GM21717 (cell line): Measurements from ENCODE around the gene FOXL1.

Source experiments
- ATAC-seq: cut with Tn5 transposase; IDR thresholded peaks from one replicate; pipeline ENCODE4 v1.9.1; 2021; ENCODE audit warnings: mild to moderate bottlenecking, moderate library complexity; ENCODE audit not compliant: unreplicated experiment

FOXL1 gene

DNA sequence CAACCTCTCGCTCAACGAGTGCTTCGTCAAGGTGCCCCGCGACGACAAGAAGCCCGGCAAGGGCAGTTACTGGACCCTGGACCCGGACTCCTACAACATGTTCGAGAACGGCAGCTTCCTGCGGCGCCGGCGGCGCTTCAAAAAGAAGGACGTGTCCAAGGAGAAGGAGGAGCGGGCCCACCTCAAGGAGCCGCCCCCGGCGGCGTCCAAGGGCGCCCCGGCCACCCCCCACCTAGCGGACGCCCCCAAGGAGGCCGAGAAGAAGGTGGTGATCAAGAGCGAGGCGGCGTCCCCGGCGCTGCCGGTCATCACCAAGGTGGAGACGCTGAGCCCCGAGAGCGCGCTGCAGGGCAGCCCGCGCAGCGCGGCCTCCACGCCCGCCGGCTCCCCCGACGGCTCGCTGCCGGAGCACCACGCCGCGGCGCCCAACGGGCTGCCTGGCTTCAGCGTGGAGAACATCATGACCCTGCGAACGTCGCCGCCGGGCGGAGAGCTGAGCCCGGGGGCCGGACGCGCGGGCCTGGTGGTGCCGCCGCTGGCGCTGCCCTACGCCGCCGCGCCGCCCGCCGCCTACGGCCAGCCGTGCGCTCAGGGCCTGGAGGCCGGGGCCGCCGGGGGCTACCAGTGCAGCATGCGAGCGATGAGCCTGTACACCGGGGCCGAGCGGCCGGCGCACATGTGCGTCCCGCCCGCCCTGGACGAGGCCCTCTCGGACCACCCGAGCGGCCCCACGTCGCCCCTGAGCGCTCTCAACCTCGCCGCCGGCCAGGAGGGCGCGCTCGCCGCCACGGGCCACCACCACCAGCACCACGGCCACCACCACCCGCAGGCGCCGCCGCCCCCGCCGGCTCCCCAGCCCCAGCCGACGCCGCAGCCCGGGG, 10.4 kb upstream of the FOXL1 start:
- no peak for ATAC-seq

DNA sequence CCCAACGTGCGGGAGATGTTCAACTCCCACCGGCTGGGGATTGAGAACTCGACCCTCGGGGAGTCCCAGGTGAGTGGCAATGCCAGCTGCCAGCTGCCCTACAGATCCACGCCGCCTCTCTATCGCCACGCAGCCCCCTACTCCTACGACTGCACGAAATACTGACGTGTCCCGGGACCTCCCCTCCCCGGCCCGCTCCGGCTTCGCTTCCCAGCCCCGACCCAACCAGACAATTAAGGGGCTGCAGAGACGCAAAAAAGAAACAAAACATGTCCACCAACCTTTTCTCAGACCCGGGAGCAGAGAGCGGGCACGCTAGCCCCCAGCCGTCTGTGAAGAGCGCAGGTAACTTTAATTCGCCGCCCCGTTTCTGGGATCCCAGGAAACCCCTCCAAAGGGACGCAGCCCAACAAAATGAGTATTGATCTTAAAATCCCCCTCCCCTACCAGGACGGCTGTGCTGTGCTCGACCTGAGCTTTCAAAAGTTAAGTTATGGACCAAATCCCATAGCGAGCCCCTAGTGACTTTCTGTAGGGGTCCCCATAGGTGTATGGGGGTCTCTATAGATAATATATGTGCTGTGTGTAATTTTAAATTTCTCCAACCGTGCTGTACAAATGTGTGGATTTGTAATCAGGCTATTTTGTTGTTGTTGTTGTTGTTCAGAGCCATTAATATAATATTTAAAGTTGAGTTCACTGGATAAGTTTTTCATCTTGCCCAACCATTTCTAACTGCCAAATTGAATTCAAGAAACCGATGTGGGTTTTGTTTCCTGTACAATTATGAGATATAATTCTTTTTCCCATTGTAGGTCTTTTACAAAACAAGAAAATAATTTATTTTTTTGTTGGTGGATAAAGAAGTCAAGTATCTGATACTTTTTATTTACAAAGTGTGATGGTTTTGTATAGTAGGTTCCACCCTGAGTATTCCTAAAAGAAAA, 9.4 kb upstream of the FOXL1 start:
- no peak for ATAC-seq

DNA sequence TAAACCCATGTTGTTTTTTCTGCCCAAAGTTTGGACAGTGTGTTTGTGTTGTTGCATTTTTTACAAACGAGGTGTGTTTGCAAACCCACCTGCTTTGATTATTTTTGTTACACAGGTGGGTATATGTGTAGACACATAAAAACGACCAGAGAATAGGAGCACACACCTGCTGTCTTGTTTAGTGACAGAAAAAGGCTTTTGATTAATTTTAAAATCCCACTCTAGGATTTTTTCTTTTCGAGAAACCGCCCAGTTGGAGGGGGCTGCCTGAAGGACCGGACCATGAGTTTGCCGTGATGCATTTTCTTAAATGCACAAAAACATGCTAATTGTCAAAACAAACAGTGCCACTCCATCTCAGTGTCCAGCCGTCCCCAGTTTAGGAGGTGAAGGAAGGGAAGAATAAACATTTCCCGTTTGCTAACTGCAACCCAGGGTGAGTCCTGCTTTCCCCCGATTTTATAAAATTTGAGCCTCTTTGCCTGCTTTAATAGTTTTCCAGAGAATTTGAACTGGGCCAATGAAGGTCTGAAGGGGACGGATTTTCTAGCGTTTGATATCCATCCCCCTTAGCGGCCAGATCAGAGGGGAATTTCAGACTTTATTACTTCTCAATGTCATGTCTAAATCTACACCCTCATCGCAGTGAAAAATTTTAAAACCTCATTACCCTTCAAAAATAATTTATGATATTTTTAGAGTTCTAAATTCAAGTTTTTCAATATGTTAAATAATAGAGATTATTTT, 8.5 kb upstream of the FOXL1 start:
- ATAC-seq: no peak

DNA sequence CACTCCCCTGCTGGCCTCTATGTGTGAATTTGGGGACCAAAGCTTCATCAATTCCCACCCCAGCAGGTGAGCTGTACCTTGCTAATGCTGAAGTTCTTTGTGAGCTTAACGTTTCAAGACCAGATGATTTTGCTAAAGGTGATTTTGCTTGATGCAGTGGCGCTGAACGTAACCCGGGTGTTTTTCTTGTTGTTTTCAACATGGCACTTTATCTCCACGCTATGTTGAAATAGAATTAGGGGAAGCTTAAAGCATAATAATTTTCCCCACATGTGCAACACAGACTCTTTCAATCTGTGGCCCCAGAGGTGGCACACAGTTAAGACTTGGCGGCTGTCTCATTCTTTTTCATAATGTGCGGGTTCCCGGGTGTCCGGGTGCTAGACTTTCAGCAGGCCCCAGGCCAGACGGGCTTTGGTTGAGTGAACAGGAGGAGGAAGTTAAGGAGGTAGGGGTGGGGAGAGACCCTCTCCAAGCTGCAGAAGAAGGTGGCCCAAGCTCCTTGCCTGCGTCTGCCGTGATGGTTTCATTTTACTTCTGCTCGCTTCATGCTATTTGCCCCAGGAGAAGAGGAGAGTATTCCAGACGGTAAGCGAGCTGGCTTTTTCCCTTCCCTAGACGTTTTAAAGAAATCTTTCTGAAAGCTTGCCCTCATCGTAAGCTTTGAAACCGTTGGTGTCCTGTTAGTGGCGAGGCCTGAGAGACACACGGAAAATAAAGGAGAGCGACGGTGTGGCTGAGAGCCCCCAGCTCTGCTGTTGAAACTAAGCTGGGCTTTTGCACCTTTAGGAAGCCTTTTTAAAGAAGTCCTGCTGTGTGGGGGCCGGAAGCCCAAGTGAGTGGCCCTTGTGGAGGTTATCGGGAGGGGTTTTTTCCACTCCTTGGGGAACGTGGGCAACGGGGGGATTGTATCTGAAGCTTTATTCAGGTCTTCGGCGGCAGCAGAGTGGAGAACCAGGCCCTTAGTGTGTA, 7.5 kb upstream of the FOXL1 start:
- no peak for ATAC-seq

DNA sequence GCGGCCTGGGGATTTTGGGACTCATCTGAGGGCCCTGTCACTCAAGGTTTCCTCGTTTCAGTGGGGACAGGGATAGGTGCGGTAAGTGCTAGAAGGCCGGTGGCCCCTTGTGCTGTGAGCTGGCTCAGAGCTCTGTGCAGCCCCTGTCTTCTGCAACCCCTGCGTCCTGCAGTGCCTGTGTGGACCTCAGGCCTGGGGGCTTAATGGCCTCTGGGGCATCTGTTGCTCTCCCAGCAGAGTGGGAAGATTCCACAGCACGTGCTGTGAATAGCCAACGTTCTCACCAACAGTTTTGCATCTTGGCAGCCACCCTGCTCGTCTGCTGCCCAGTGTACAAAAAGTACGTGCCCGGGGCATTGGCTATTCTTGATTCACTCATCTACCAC, 6.8 kb upstream of the FOXL1 start:
- ATAC-seq: no peak

DNA sequence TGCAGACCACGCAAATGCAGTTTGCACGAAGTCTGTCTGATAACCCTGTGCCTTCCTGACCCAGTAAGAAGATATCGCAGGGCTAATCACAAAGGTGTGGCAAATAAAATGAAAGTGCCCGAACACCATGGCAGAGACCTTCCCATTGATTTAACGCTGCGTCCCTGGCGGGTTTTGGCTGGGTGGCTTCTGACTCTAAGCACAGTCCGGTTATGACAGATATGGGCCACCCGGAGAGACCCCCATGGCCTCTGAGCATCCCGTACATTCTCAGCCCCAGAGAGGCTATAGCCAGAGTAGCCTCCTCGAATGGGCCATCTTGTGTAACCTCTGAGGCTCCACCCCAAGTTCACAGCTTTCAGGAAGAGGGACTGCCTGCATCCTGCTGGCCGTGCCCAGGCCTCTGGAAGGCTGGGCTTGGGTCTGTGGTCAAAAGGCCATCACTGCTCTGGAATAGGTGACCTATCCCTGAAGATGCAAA, 6.3 kb upstream of the FOXL1 start:
- no peak for ATAC-seq

DNA sequence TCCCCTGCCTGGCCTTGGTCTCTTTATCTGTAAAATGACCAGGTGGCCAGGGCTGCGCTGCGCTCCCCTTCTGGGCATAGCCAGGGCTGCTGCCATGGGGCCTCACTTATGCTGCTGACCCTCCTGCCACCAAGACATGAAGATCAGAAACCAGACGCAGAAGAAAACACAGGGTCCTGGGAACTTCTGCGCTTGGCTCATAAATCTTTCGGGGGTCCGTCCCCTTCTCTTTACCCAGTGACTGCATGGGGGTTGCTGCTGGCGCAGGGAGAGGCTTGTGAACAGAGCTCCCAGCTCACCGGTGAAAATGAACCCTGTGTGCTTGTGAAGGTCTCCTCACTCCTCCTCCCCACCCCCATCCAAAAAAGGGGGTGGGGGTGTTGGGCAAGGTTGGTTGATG, 5.7 kb upstream of the FOXL1 start:
- ATAC-seq: no peak

DNA sequence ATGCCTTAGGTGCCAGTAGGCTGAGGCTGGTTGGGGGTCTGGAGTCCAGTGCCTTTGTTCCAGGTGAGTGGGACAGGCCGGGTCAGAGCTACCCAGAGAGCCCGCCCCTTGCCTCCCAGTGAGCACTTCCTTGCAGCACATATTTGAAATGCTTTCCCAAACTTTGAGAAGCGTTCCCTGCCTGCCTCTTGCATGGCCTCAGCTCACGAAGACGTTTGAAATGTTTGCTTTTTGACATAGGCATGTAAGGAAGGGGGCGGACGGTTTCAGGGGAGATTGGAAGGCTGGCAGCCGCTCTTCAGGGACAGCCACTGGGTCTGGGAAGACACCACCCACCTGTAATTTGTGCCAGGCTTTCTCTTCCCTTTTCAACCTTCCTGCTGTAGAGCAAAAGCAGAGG, 5.1 kb upstream of the FOXL1 start:
- ATAC-seq: no peak

DNA sequence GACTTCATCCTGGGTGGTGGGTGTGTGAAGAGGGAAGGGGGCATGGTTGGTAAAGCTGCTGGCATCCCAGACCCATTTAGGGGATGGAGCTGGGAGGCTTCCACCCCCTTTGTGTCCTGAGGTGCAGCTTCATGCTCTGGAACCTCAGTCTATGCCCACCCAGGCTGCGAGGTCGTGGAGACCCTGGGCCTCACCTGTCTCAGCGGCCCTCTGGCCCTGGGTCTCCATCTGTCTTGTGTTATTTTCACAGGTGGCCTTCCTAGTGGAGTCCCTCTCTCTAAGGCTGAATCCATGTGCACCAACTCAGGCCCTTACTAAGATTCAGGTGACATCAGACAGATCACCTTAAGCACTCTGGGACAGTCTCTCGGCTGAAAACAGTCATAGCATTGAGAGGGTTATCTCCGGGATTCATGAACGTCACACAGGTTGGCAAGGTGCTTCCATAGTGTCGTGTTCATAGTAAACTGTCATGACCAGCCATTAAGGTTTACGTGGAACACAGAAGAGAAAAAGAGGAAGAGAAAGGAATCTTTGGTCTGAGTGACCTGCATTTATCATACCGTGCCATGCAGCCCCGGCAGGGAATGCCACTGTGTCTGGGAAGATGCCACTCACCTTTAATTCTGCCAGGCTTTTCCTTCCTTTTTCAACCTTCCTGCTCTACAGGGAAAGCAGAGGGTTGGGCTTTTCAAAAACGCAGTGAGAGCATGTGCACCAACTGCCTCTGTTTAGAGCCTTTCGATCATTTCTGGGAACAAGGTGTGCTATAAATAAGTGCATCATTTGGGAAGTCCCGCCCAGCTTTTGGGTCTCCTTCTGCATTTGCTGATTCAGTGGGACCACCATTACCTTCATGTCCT, 4.5 kb upstream of the FOXL1 start:
- ATAC-seq: no peak

DNA sequence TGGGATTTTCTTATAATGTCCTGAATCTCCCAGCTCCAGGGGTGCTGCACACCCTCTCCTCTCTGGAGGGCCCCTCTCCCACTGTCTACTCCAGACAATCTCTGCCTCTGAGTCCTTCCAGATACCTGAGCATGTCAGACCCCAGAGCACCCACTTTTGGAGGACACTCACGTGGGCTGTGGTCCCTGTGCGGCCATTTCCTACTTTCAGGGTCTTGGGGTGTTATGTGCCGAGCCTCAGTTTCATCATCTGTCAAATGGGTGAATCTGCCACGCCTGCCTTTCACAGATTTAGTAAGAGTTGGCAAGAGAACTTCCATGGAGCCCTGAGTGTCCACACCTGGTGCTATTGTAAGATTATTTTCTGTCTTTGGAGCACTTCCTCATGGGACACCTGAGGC, 3.7 kb upstream of the FOXL1 start:
- no peak for ATAC-seq

DNA sequence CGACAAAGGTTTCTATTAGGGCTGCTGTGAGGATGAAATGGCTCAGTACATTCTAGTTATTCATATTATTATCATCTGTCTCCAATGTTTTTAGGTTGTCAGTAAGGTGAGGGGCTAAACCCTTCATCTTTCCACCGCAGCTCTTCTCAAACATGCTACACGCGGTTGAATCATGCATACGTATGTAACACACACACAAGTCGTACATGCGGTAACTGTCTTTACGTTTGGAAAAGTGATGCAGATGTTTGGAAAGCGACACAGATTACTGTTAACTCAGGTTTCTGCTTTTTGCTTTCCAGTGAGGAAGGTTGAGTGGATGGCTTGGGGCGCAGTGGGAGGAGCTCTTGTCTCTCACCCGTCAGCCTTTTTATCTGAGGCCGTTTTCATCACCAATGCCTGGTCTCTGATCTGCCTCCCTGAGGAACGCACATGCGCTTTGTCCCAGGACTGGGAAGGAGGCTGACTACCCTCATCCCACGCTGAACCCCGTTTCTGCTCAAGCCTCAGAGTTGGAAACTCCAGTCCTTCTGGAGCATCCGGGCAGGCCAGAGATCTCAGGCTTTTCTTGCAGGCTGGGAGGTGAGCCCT, 3.2 kb upstream of the FOXL1 start:
- ATAC-seq: no peak

DNA sequence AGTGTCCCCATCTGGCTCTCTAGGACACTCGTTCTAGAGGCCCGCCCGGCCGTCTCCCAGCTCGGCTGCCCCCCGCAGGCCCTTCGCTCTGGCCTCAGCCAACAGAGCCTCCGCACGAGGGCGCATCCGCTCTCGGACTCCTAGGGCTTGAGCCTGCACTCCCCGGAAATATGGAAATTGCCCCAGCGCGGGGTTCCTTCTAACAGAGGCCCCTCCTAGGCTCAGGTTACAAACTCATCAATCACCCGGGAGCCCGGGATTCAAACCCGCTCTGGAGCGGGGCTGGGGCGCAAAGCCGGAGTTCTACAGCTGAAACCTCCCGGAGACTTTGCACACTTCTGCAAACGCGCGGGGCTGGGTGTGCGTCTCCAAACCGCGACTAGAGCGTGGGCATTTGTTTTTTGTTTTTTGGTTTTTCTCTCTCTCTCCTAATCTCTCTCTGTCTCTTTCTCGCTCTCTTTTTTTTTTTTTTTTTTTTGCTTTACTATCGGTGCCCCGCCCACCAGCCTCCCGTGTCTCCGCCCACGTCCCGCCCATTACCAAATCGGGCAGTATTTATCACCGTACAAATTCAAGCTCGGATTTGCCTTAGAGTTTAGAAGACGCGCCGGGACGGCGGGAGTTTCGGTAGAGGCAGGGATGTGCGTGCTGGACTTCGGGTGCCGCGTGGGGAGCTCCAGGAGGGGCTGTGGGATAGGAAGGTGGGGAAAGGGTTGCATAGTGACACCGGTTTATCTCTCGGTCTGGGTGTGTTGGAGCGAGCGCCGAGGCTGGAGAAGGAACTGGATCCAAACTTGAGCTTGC, 2.4 kb upstream of the FOXL1 start:
- ATAC-seq: no peak

DNA sequence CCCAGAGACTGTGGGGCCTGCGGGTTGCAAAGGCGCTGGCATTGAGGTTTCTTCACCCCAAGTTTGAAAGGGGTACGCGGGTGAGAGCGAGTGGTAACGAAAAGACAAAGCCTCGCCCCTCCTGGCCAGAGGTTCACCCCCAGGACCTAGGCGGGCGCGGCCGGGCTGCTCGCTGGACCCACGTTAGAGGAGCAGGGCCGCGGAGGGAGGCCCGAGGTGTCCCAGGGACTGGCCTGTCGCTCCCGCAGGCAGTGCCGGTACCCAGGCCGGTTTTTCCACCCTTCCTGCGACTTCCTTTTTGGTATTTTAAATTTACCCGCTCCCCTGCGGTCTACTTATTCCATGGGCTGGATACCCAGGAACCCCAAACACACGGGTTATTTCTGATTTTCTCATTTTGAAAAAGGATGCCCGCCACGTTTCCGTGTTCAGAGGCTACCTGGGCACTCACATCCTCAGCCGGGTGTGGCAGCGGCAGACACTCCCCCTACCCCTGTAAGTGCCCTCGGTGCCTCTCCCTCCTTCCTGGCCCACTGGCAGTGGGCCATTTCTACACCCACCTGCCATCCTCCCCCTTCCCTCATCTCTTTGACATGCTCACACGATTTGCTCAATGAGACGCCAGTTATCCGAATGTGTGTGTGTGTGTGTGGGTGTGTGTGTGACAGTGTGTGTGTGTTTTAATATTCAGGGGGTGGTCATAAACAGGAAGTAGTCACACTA, 1.6 kb upstream of the FOXL1 start:
- no peak for ATAC-seq

DNA sequence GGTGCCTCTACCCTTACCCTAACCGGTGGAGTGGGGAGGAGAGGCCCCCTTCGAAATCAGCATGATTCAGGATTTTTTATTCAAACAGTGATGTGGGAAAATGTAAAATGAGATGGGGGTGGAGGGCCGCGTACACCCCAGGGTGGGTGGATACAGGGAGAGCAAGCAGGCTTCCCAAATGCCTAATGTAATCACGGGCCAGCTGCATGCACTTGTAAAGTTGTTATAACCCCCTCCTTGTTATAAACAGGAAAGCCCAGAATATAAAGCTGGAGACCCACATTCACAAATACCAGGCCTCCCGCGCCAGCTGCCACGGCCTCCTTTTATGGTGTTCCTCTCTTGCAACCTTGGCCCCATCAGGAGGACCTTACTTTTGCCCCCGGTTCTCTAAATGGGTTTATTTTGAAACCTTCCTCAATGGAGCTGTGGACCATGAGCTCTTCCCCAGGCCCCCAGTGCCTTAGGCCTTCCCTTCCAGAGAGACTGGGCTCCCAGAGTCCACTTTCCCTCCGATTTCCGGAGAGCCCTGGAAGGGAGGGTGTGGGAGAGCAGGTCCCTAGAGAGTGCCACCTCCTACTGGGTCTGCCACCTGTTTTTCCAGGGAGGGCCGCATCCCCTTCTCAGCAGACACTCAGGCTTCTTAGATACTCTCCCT, 906 bp upstream of the FOXL1 start:
- no peak for ATAC-seq

DNA sequence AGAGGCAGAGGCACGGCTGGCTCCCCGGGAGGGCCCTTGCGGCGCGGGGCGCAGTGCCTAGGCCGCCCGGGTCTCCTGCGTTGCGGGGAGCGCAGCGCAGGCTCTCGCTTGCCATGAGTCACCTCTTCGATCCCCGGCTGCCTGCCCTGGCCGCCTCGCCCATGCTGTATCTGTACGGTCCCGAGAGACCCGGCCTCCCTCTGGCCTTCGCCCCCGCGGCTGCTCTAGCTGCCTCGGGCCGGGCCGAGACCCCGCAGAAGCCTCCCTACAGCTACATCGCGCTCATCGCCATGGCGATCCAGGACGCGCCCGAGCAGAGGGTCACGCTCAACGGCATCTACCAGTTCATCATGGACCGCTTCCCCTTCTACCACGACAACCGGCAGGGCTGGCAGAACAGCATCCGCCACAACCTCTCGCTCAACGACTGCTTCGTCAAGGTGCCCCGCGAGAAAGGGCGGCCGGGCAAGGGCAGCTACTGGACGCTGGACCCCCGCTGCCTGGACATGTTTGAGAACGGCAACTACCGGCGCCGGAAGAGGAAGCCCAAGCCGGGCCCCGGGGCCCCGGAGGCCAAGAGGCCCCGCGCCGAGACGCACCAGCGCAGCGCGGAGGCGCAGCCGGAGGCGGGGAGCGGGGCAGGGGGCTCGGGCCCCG, 390 bp downstream of the FOXL1 start:
- ATAC-seq: no peak
